ENCODE data around the gene ABCB8.

DNA sequence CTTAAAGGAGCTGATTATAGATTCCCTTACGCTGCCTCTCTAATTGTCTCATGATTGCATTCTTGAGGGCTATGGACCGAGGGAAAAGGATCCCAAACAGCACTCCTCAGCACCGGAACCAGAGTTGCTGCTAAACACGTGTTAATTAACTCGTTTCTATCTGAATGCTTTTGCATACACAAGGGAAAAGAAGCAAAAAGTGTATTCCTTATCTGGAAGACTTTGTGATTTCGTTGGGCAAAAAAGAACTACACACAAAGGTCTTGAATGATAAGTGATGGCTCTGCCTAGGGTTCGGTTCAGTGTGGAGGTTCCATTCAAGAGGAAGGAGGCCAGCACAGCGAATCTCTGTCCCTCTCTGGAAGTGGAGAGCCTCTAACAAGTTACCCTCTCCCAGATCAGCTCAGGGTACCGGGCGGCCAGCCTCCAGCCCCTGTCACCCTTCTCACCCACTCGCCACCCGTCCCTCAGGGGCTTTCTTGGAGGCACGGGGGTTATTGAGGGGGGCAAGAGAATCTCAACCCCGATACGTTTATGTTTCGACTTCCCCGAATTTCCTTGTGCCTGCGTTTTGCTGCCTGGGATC, 30.6 kb downstream of the ABCB8 start:
- TF ChIP-seq ZFP37 (tag by site-specific recombination; IDR thresholded peaks at IDR 0.05): no peak
- TF ChIP-seq, protein P1, sequence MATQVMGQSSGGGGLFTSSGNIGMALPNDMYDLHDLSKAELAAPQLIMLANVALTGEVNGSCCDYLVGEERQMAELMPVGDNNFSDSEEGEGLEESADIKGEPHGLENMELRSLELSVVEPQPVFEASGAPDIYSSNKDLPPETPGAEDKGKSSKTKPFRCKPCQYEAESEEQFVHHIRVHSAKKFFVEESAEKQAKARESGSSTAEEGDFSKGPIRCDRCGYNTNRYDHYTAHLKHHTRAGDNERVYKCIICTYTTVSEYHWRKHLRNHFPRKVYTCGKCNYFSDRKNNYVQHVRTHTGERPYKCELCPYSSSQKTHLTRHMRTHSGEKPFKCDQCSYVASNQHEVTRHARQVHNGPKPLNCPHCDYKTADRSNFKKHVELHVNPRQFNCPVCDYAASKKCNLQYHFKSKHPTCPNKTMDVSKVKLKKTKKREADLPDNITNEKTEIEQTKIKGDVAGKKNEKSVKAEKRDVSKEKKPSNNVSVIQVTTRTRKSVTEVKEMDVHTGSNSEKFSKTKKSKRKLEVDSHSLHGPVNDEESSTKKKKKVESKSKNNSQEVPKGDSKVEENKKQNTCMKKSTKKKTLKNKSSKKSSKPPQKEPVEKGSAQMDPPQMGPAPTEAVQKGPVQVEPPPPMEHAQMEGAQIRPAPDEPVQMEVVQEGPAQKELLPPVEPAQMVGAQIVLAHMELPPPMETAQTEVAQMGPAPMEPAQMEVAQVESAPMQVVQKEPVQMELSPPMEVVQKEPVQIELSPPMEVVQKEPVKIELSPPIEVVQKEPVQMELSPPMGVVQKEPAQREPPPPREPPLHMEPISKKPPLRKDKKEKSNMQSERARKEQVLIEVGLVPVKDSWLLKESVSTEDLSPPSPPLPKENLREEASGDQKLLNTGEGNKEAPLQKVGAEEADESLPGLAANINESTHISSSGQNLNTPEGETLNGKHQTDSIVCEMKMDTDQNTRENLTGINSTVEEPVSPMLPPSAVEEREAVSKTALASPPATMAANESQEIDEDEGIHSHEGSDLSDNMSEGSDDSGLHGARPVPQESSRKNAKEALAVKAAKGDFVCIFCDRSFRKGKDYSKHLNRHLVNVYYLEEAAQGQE (tag by site-specific recombination; IDR thresholded peaks at IDR 0.05): no peak
- TF ChIP-seq ZNF146 (tag by site-specific recombination; IDR thresholded peaks at IDR 0.05): no peak
- no peak for TF ChIP-seq ZFHX2 (tag by site-specific recombination; conservative IDR thresholded peaks at IDR 0.05)

Data from HEK293 (cell line).